H9 (cell line): ENCODE results near the gene GAPDH. TPM values are rescaled to one million over a fixed set of nuclear protein-coding genes. Genes with fewer than 3 reads are reported as not detected.

Experiments used
- DNase-seq: peaks from one replicate; pipeline ENCODE4 v3.0.0-alpha.2; 2017
- H2AFZ ChIP-seq: one replicate; pipeline ENCODE4 v1.6.1; 2013; ENCODE audit warnings: mild to moderate bottlenecking, low read length, control low read depth, moderate library complexity
- H2AK5ac ChIP-seq: 2 replicates; pipeline ENCODE4 v1.6.1; 2013; ENCODE audit warnings: low read length, control low read depth, mixed read lengths; ENCODE audit not compliant: insufficient read length
- H2BK120ac ChIP-seq: one replicate; pipeline ENCODE4 v1.6.1; 2013; ENCODE audit warnings: low read depth, mild to moderate bottlenecking, low read length, control low read depth, inconsistent platforms; ENCODE audit not compliant: poor library complexity, severe bottlenecking
- H2BK12ac ChIP-seq: 2 replicates; pipeline ENCODE4 v1.6.1; 2013; ENCODE audit warnings: low read length, control low read depth, mixed read lengths, low read depth; ENCODE audit not compliant: insufficient read length
- H2BK15ac ChIP-seq: 2 replicates; pipeline ENCODE4 v1.6.1; 2013; ENCODE audit warnings: low read depth, low read length, control low read depth
- H2BK20ac ChIP-seq: one replicate; pipeline ENCODE4 v1.6.1; 2013; ENCODE audit warnings: low read depth, mild to moderate bottlenecking, low read length, control low read depth, inconsistent platforms; ENCODE audit not compliant: poor library complexity, severe bottlenecking
- H2BK5ac ChIP-seq: 2 replicates; pipeline ENCODE4 v1.6.1; 2013; ENCODE audit warnings: low read length, control low read depth, mixed read lengths; ENCODE audit not compliant: insufficient read length
- H3K14ac ChIP-seq: 2 replicates; pipeline ENCODE4 v1.6.1; 2013; ENCODE audit warnings: low read length, control low read depth; ENCODE audit not compliant: insufficient read depth
- H3K18ac ChIP-seq: 2 replicates; pipeline ENCODE4 v1.6.1; 2013; ENCODE audit warnings: low read depth, mild to moderate bottlenecking, mixed read lengths, low read length, control low read depth; ENCODE audit not compliant: insufficient read length
- H3K23ac ChIP-seq: 2 replicates; pipeline ENCODE4 v1.6.1; 2013; ENCODE audit warnings: low read length, control low read depth, mixed read lengths, low read depth; ENCODE audit not compliant: insufficient read length
- H3K23me2 ChIP-seq: 2 replicates; pipeline ENCODE4 v1.6.1; 2013; ENCODE audit warnings: low read depth, mild to moderate bottlenecking, mixed read lengths, low read length, control low read depth; ENCODE audit not compliant: insufficient read length, poor library complexity, severe bottlenecking
- H3K27ac ChIP-seq: 2 replicates; pipeline ENCODE4 v1.5.1; 2013; ENCODE audit warnings: low read length, control low read depth, mixed read lengths, low read depth; ENCODE audit not compliant: insufficient read length
- H3K27me3 ChIP-seq: 2 replicates; pipeline ENCODE4 v1.6.1; 2013; ENCODE audit warnings: low read length, control low read depth, inconsistent platforms; ENCODE audit not compliant: insufficient read depth
- H3K4ac ChIP-seq: 2 replicates; pipeline ENCODE4 v1.6.1; 2013; ENCODE audit warnings: low read depth, mild to moderate bottlenecking, control low read depth, inconsistent platforms, low read length, moderate library complexity
- H3K4me1 ChIP-seq: 2 replicates; pipeline ENCODE4 v1.6.1; 2013; ENCODE audit warnings: low read length, control low read depth, inconsistent platforms; ENCODE audit not compliant: insufficient read depth
- H3K4me2 ChIP-seq: 2 replicates; pipeline ENCODE4 v1.6.1; 2013; ENCODE audit warnings: low read length, control low read depth, mixed read lengths; ENCODE audit not compliant: insufficient read length, insufficient read depth
- H3K56ac ChIP-seq: 2 replicates; pipeline ENCODE4 v1.6.1; 2013; ENCODE audit warnings: low read depth, mild to moderate bottlenecking, mixed read lengths, low read length, control low read depth; ENCODE audit not compliant: insufficient read length
- H3K79me1 ChIP-seq: 2 replicates; pipeline ENCODE4 v1.6.1; 2013; ENCODE audit warnings: low read depth, mild to moderate bottlenecking, moderate library complexity, low read length, control low read depth, inconsistent platforms; ENCODE audit not compliant: insufficient read depth, poor library complexity, severe bottlenecking
- H3K79me2 ChIP-seq: 2 replicates; pipeline ENCODE4 v1.6.1; 2013; ENCODE audit warnings: low read length, control low read depth, inconsistent platforms; ENCODE audit not compliant: insufficient read depth
- H3K9ac ChIP-seq: 2 replicates; pipeline ENCODE4 v1.6.1; 2013; ENCODE audit warnings: low read length, control low read depth, mixed read lengths; ENCODE audit not compliant: insufficient read length; ENCODE audit errors: extremely low read depth
- H3K9me3 ChIP-seq: one replicate; pipeline ENCODE4 v1.6.1; 2013; ENCODE audit warnings: low read depth, low read length, inconsistent platforms; ENCODE audit not compliant: control insufficient read depth
- H3T11ph ChIP-seq: one replicate; pipeline ENCODE4 v1.6.1; 2013; ENCODE audit warnings: mild to moderate bottlenecking, low read length, control low read depth, inconsistent platforms
- H4K20me1 ChIP-seq: one replicate; pipeline ENCODE4 v1.6.1; 2013; ENCODE audit not compliant: control insufficient read depth, insufficient read length, insufficient read depth
- H4K5ac ChIP-seq: 2 replicates; pipeline ENCODE4 v1.6.1; 2013; ENCODE audit warnings: low read depth, mild to moderate bottlenecking, mixed read lengths, low read length, control low read depth; ENCODE audit not compliant: insufficient read length
- H4K8ac ChIP-seq: replicated peaks from 2 replicates; pipeline ENCODE4 v1.6.1; 2013; ENCODE audit warnings: low read length, control low read depth, mixed read lengths, low read depth; ENCODE audit not compliant: insufficient read length
- H4K91ac ChIP-seq: 2 replicates; pipeline ENCODE4 v1.6.1; 2013; ENCODE audit warnings: low read depth, mild to moderate bottlenecking, moderate library complexity, mixed read lengths, low read length, control low read depth; ENCODE audit not compliant: insufficient read length
- H3K27ac Mint-ChIP-seq, 3 experiments: 2 replicates in 2 of 3; 3 replicates in 1 of 3; pipeline ENCODE4 v1.8.0; 2020 to 2021; ENCODE audit warnings: mixed read lengths in 3 of 3, mild to moderate bottlenecking in 1 of 3, moderate library complexity in 1 of 3
- H3K27me3 Mint-ChIP-seq: 2 replicates; pipeline ENCODE4 v1.8.0; 2021; ENCODE audit warnings: low read depth, mild to moderate bottlenecking, moderate library complexity, mixed read lengths
- H3K36me3 Mint-ChIP-seq, 3 experiments: 2 replicates in 2 of 3; 3 replicates in 1 of 3; pipeline ENCODE4 v1.8.0; 2020 to 2021; ENCODE audit warnings: low read depth in 3 of 3, mixed read lengths in 3 of 3; ENCODE audit not compliant: insufficient read depth in 1 of 3
- H3K4me1 Mint-ChIP-seq, 2 experiments: 2 replicates each; pipeline ENCODE4 v1.8.0; 2020; ENCODE audit warnings: mixed read lengths in 2 of 2
- H3K4me3 Mint-ChIP-seq, 2 experiments: 2 replicates in 1 of 2; 3 replicates in 1 of 2; pipeline ENCODE4 v1.8.0; 2020 to 2021; ENCODE audit warnings: mild to moderate bottlenecking in 2 of 2, mixed read lengths in 2 of 2, moderate library complexity in 1 of 2
- H3K9me3 Mint-ChIP-seq, 2 experiments: 2 replicates in 1 of 2; 3 replicates in 1 of 2; pipeline ENCODE4 v1.8.0; 2020; ENCODE audit warnings: mild to moderate bottlenecking in 2 of 2, mixed read lengths in 2 of 2, moderate library complexity in 1 of 2
- CTCF ChIP-seq: fragments of 200-600 bp; sonication (generic); conservative IDR thresholded peaks from 3 replicates; pipeline ENCODE4 v1.8.0; 2021; ENCODE audit warnings: antibody characterized with exemption, mild to moderate bottlenecking
- WGBS: extraction: QIAGEN DNeasy Blood & Tissue Kit; methylation state at CpG from one replicate; pipeline ENCODE4 v1.1.7; 2013; ENCODE audit warnings: missing lambda C conversion rate, low lambda C conversion rate, mixed read lengths; ENCODE audit not compliant: insufficient read length; ENCODE audit errors: extremely low coverage; 5-methylcytosine and 5-hydroxymethylcytosine counted together
- total RNA-seq: library from RNA; stranded (reverse); gene quantifications from 2 replicates; pipeline ENCODE4 v1.2.1, GENCODE V29; 2021

GAPDH gene
- total RNA-seq, 1 experiment from 2014 or later = 4,581 TPM

- H4K5ac ChIP-seq = no peak overlapping the region
- peaks cover 43 to 71% (median 53%) of the 10 kb centered on the region in 3 experiments for H3K36me3 Mint-ChIP-seq
Observed at GRCh38 chr12:6535697-6535946, 1.3 kb downstream of the GAPDH start.

More at GRCh38 chr12:6535697-6535946, 1.3 kb downstream of the GAPDH start:
- no peak overlapping the region for H3K4ac ChIP-seq
- peak overlapping the region; percentile 92 to 97 for H3K4me3 Mint-ChIP-seq
- no peak overlapping the region for H2AFZ ChIP-seq
- no peaks in the 10 kb centered on the region for H3K9me3 ChIP-seq
- no peak overlapping the region for H4K91ac ChIP-seq
- no peak overlapping the region for H2BK20ac ChIP-seq
- H3K27ac ChIP-seq = no peak overlapping the region
- H2BK5ac ChIP-seq = no peak overlapping the region
- no peak overlapping the region for H3K56ac ChIP-seq
- H3K23ac ChIP-seq = no peak overlapping the region
- no peaks in the 10 kb centered on the region; the same call in 1 of the 2 replicates for H3K4me1 ChIP-seq
- H2BK12ac ChIP-seq = no peak overlapping the region
- peak overlapping the region; percentile 96 for H3K9ac ChIP-seq
- peaks cover 18% of the 10 kb centered on the region for H3K23me2 ChIP-seq
- H3K79me1 ChIP-seq = no peaks in the 10 kb centered on the region
- TF ChIP-seq CTCF = no peak
- no peak overlapping the region for H4K8ac ChIP-seq
- H3K79me2 ChIP-seq = peaks cover 9% of the 10 kb centered on the region; the same call in 1 of the 2 replicates
- peak overlapping the region; percentile 99; a peak in 6 of 7 replicates for H3K27ac Mint-ChIP-seq
- no CpG with 5 or more reads among the region's 6 CpGs for WGBS
- H2BK15ac ChIP-seq = no peak overlapping the region
- H3K9me3 Mint-ChIP-seq = no peaks in the 10 kb centered on the region; a peak in 1 of 5 replicates
- no peak overlapping the region for H2BK120ac ChIP-seq
- H3K18ac ChIP-seq = peak overlapping the region; percentile 86
- H3K27me3 Mint-ChIP-seq = peaks cover 5% of the 10 kb centered on the region; the same call in 1 of the 2 replicates
- no peaks in the 10 kb centered on the region for H3K27me3 ChIP-seq
- H3K4me1 Mint-ChIP-seq = peaks cover 46 to 48% of the 10 kb centered on the region in 2 experiments
- H3K4me2 ChIP-seq = peak overlapping the region; percentile 73
- H3T11ph ChIP-seq = no peak overlapping the region
- H2AK5ac ChIP-seq = no peak overlapping the region
- DNase-seq = no peak
- H4K20me1 ChIP-seq = peaks cover 2% of the 10 kb centered on the region
- peak overlapping the region; percentile 76 for H3K14ac ChIP-seq
